Suprapubic skin (tissue), 4 donors: Measurements from ENCODE around the gene DCTPP1. TPM values are rescaled to one million over a fixed set of nuclear protein-coding genes. Genes with fewer than 3 reads are reported as not detected.
A peak's percentile ranks its signal among the peaks of the same experiment; 100 is the strongest.

ENCODE experiments used
- DNase-seq, 2 donors: peaks; one replicate each; pipeline ENCODE4 v3.0.0-alpha.2; 2019; ENCODE audit warnings: low spot score in 2 of 2
- H3K27ac ChIP-seq: fragments of 200-600 bp; sonication (generic); one replicate; pipeline ENCODE4 v1.5.1; 2019
- H3K27me3 ChIP-seq: fragments of 200-600 bp; sonication (generic); one replicate; pipeline ENCODE4 v1.5.1; 2019
- H3K36me3 ChIP-seq: fragments of 200-600 bp; sonication (generic); one replicate; pipeline ENCODE4 v1.5.1; 2019
- H3K4me1 ChIP-seq: fragments of 200-600 bp; sonication (generic); one replicate; pipeline ENCODE4 v1.5.1; 2019
- H3K4me3 ChIP-seq: fragments of 200-600 bp; sonication (generic); one replicate; pipeline ENCODE4 v1.5.1; 2019; ENCODE audit warnings: mild to moderate bottlenecking
- H3K9me3 ChIP-seq: fragments of 200-600 bp; sonication (generic); one replicate; pipeline ENCODE4 v1.5.1; 2019
- CTCF ChIP-seq, 2 donors: fragments of 200-600 bp in 1 of 2; fragments of 450-650 bp in 1 of 2; sonication (generic) in 1 of 2; IDR thresholded peaks; one replicate each; pipeline ENCODE4 v1.5.1; 2016 to 2019; ENCODE audit warnings: antibody characterized with exemption in 2 of 2, mild to moderate bottlenecking in 1 of 2, moderate library complexity in 1 of 2
- EP300 ChIP-seq: sonication (generic); formaldehyde crosslinking; IDR thresholded peaks from one replicate; pipeline ENCODE4 v1.6.1; 2017; ENCODE audit warnings: antibody characterized with exemption
- POLR2A ChIP-seq, 2 donors: fragments of 450-650 bp; IDR thresholded peaks; one replicate each; pipeline ENCODE4 v1.6.1; 2017; ENCODE audit warnings: antibody characterized with exemption in 2 of 2, mild to moderate bottlenecking in 2 of 2, moderate library complexity in 2 of 2
- POLR2AphosphoS5 ChIP-seq, 3 donors: sonication (generic); formaldehyde crosslinking; IDR thresholded peaks; one replicate each; pipeline ENCODE4 v1.6.1; 2017; ENCODE audit warnings: antibody characterized with exemption in 3 of 3
- WGBS: methylation state at CpG from one replicate; pipeline ENCODE4 v1.1.5; 2018; 5-methylcytosine and 5-hydroxymethylcytosine counted together
- total RNA-seq, 4 donors: library from RNA; depleted of rRNA; stranded (reverse); fragments of >200 nt; gene quantifications; one replicate each; pipeline ENCODE4 v1.1.0, GENCODE V29; 2016

The DCTPP1 gene
- total RNA-seq, 4 donors from 2014 or later = 17.2 to 26.0 (median 20.0) TPM

- DNase-seq = peak in 1 of 2 donors; percentile 62
- Histone ChIP-seq H3K4me1 (peaks cover 22% of the 10 kb centered on the region), H3K27ac (peak overlapping the region; percentile 99), H3K9me3 (no peaks in the 10 kb centered on the region), H3K36me3 (no peaks in the 10 kb centered on the region), H3K27me3 (no peaks in the 10 kb centered on the region), H3K4me3 (no peak overlapping the region)
- TF ChIP-seq POLR2AphosphoS5 (IDR thresholded peaks at IDR 0.05) (no peak), EP300 (no peak), CTCF (IDR thresholded peaks at IDR 0.05) (no peak), POLR2A (IDR thresholded peaks at IDR 0.05) (no peak)
- WGBS = 95% methylated on average over 7 of the region's 8 CpGs
Observed at GRCh38 chr16:30376461-30376902, 53.3 kb downstream of the DCTPP1 start.

GRCh38 chr16:30375864-30376263 lies 54.0 kb downstream of the DCTPP1 start:
- TF ChIP-seq EP300 = no peak
- no peak for TF ChIP-seq CTCF (IDR thresholded peaks at IDR 0.05)
- no peak for TF ChIP-seq POLR2AphosphoS5 (IDR thresholded peaks at IDR 0.05)
- no peak for TF ChIP-seq POLR2A (IDR thresholded peaks at IDR 0.05)

GRCh38 chr16:30374538-30374937 lies 55.3 kb downstream of the DCTPP1 start, which contains the start of gene MYL11:
TSS of gene MYL11 (plus strand) at chr16:30374802. CDS start at chr16:30374858, 56 bp downstream.
- peaks cover 29% of the 10 kb centered on the region for H3K4me1 ChIP-seq
- DNase-seq = no peak
- H3K9me3 ChIP-seq = no peaks in the 10 kb centered on the region
- no peak for TF ChIP-seq POLR2A (IDR thresholded peaks at IDR 0.05)
- TF ChIP-seq CTCF (IDR thresholded peaks at IDR 0.05) = no peak
- no peak for TF ChIP-seq EP300
- no peak for TF ChIP-seq POLR2AphosphoS5 (IDR thresholded peaks at IDR 0.05)
- no peaks in the 10 kb centered on the region for H3K27me3 ChIP-seq
- 68% methylated on average over 6 of the region's 6 CpGs for WGBS
- no peak within 1 kb of the TSS for H3K4me3 ChIP-seq
- no peaks in the 10 kb centered on the region for H3K36me3 ChIP-seq
- H3K27ac ChIP-seq = no peak within 1 kb of the TSS

More at GRCh38 chr16:30375864-30376263, 54.0 kb downstream of the DCTPP1 start:
- no peak overlapping the region for H3K4me3 ChIP-seq
- H3K27ac ChIP-seq = no peak overlapping the region
- WGBS = 83% methylated on average over 3 of the region's 8 CpGs
- H3K36me3 ChIP-seq = no peaks in the 10 kb centered on the region
- DNase-seq = no peak
- no peaks in the 10 kb centered on the region for H3K9me3 ChIP-seq
- peaks cover 27% of the 10 kb centered on the region for H3K4me1 ChIP-seq
- no peaks in the 10 kb centered on the region for H3K27me3 ChIP-seq

Other genes starting within 250 kb of the DCTPP1 start
- 10 to 100 TPM; 14.5 to 25.3 (median 19.3) TPM for gene CORO1A, start 246.4 kb downstream of the DCTPP1 start, total RNA-seq
- 100 to 1,000 TPM in 3 of 4 donors, 10 to 100 TPM in 1; 72.7 to 434 (median 197) TPM for gene BOLA2B, start 236.4 kb downstream of the DCTPP1 start, total RNA-seq
- 10 to 100 TPM; 27.3 to 56.2 (median 44.9) TPM for gene SLX1A, start 236.2 kb downstream of the DCTPP1 start, total RNA-seq
- 10 to 100 TPM in 1 of 4 donors, 1 to 10 TPM in 2, not detected in 1; 4.8 to 24.6 (median 7.8) TPM for gene SULT1A3, start 230.8 kb downstream of the DCTPP1 start, total RNA-seq
- 10 to 100 TPM in 1 of 4 donors, 1 to 10 TPM in 3; 2.5 to 12.8 (median 4.7) TPM for gene NPIPB13, start 181.6 kb downstream of the DCTPP1 start, total RNA-seq
- 10 to 100 TPM; 21.6 to 34.9 (median 27.7) TPM for gene CD2BP2, start 74.7 kb downstream of the DCTPP1 start, total RNA-seq
- 10 to 100 TPM; 34.4 to 43.2 (median 38.4) TPM for gene TBC1D10B, start 59.5 kb downstream of the DCTPP1 start, total RNA-seq
- not detected for gene MYL11, start 55.2 kb downstream of the DCTPP1 start, total RNA-seq
- 1 to 10 TPM in 2 of 4 donors, under 1 TPM in 1, not detected in 1; 0.52 to 2.3 (median 1.3) TPM for gene SEPTIN1, start 47.5 kb downstream of the DCTPP1 start, total RNA-seq
- gene ZNF48, start 34.6 kb downstream of the DCTPP1 start, total RNA-seq = 10 to 100 TPM in 1 of 4 donors, 1 to 10 TPM in 3; 6.3 to 12.1 (median 8.1) TPM
- gene ZNF771, start 22.4 kb downstream of the DCTPP1 start, total RNA-seq = 10 to 100 TPM in 1 of 4 donors, 1 to 10 TPM in 3; 4.9 to 14.3 (median 7.3) TPM
- gene SEPHS2, start 15.8 kb upstream of the DCTPP1 start, total RNA-seq = 10 to 100 TPM; 16.8 to 26.2 (median 22.2) TPM
- 1 to 10 TPM in 2 of 4 donors, under 1 TPM in 2; 0.47 to 4.3 (median 1.9) TPM for gene ITGAL, start 42.7 kb upstream of the DCTPP1 start, total RNA-seq
- gene ZNF768, start 96.5 kb upstream of the DCTPP1 start, total RNA-seq = 10 to 100 TPM; 30.5 to 41.3 (median 36.6) TPM
- gene ZNF747, start 104.8 kb upstream of the DCTPP1 start, total RNA-seq = 10 to 100 TPM in 3 of 4 donors, 1 to 10 TPM in 1; 9.4 to 15.4 (median 11.5) TPM
- 10 to 100 TPM in 1 of 4 donors, 1 to 10 TPM in 3; 5.5 to 10.5 (median 8.7) TPM for gene ZNF764, start 128.3 kb upstream of the DCTPP1 start, total RNA-seq
- 10 to 100 TPM in 3 of 4 donors, 1 to 10 TPM in 1; 9.9 to 33.0 (median 20.0) TPM for gene ZNF688, start 141.7 kb upstream of the DCTPP1 start, total RNA-seq
- 10 to 100 TPM in 3 of 4 donors, 1 to 10 TPM in 1; 9.8 to 24.5 (median 11.2) TPM for gene ZNF785, start 155.7 kb upstream of the DCTPP1 start, total RNA-seq
- gene ZNF689, start 180.4 kb upstream of the DCTPP1 start, total RNA-seq = 10 to 100 TPM in 1 of 4 donors, 1 to 10 TPM in 3; 5.3 to 11.2 (median 6.0) TPM
- gene PRR14, start 220.9 kb upstream of the DCTPP1 start, total RNA-seq = 10 to 100 TPM; 56.7 to 68.8 (median 62.1) TPM
- gene FBRS, start 228.4 kb upstream of the DCTPP1 start, total RNA-seq = 10 to 100 TPM; 64.5 to 81.3 (median 73.1) TPM